GM18505 (cell line): Measurements from ENCODE around the gene SMYD2.

Experiments
- ATAC-seq: cut with Tn5 transposase; IDR thresholded peaks from one replicate; pipeline ENCODE4 v1.9.1; 2021; ENCODE audit not compliant: unreplicated experiment
- POLR2A ChIP-seq: IDR thresholded peaks from 4 replicates; pipeline ENCODE4 v1.6.1; 2011; ENCODE audit warnings: borderline replicate concordance; ENCODE audit not compliant: insufficient read depth, insufficient read length; ENCODE audit errors: extremely low read depth

Gene SMYD2

DNA sequence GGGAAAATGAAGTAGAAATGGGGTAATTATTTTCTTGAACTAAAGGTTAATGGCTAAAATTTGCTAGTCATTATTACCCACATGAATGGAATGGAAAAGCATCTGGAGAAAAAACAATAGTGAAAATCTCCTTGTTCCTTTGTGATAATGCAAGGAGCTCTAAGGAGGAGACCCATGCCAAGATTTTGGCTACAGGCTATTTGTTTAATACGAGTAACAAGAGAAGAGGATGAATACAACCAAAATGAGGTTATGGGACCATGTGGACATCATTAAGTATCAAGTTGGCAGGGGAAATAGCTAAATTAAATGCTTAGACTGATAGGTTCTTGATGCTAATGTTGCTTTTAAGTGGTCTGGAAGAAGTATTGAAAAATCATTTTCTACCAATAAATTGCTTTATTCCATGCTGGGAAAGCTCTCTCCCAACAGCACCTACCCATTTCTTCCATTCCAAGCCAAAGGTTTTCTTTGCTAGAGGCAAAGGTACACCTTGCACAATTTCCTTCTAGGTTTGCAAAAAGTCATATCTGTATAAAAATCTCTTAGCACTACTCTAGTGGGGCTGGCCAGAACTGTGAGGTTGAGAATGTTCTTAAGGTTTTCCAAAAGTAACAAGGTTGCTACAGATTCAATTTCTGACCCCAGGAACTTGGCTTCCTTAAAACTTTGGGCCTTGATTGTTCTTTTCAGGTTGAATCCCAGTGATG lies 100.2 kb downstream of the SMYD2 start:
- ATAC-seq: no peak
- TF ChIP-seq POLR2A: no peak

DNA sequence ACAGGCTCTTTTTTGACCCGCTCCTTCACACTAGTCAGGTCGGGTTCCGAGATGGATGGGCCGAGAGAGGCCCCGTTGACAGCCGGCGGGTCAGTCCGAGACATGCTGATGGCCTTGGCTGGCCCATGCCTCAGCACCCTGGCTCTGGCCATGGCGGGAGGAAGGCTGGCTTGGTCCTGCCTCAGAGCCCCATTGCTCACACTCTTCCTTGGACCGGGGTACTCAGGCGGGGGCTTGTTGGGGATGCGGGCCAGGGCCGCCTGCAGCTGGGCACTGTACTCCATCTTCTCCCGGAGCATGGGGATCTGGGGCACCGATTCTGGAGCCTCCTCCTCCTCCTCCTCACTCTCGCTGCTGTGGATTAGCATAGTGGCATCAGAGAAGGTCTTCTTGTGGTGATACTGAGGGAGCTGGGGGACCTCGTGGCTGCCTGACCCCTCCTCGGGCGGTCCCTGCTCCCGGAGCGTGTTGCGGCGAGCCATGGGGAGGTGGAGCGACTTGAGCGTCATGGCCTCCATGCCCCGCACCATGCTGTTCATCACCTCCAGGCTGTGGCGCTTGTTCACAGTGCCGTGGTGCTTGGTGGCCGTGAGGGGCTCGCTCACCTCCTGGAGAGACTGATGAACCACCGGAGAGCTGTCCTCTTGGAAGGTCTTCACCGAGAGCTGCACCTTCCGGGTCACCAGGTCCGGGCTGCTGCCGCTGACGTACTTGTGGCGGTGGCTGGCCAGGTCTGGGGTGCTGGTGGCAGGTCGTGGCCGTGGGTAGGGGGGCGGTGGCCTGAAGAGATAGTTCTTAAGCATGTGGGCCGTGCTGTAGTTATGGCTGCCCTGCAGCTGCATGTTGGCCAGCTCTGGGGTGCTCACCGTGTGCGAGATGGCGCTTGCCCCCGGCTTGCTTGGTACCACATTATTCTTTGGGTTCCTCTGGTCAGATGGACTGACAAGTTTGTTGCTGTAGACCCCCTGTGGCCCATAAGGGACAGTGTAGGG lies 102.7 kb downstream of the SMYD2 start:
- TF ChIP-seq POLR2A: no peak
- ATAC-seq: no peak

DNA sequence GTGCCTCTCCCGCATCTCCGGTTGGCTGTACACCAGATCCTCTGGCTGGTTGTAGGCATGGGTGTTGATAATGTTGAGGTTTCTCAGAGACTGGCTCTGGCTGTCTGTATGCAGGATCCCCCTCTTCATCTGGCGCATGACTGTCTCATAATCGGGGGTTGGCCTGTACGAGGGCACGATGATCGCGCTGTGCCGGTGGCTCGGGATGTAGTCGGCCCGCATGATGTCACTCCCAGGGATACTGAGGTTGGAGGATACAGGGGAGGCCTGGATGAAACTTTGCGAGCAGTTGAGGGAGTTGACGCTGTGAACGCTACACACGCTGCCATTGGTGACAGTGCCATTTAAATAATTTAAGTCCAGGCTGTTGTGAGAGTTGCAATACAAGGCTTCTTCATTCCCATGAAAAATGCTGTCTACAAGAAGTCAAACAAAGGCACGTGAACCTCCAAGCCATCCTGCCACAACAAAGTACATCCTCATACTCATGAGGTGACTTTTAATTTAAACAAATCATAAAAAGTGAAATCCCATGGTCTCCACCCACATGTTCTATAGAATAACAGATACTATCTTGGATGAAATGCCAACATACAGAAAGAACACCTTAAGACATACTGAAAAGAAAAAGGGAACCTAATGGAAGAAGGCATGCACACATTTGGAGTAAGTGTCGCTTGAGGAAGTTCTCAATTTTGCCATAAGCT lies 103.6 kb downstream of the SMYD2 start:
- no peak for TF ChIP-seq POLR2A
- ATAC-seq: no peak

DNA sequence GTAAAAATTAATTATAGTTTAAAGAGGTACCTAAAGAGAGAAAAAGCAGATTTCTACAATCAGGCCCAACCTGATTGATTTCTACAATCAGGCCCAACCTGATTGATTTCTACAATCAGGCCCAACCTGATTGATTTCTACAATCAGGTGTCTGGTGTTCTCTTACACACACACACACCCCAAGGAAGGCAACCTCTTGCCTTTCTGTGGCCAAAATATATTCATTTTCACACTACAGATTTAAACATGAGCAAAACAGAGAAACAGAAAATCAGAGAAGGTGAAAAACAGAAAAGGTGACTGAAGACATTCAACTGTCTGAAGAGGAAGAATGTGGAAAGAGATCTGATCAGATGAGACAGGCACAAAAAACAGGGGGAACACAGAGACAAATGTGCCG lies 104.5 kb downstream of the SMYD2 start:
- ATAC-seq: no peak
- TF ChIP-seq POLR2A: no peak

DNA sequence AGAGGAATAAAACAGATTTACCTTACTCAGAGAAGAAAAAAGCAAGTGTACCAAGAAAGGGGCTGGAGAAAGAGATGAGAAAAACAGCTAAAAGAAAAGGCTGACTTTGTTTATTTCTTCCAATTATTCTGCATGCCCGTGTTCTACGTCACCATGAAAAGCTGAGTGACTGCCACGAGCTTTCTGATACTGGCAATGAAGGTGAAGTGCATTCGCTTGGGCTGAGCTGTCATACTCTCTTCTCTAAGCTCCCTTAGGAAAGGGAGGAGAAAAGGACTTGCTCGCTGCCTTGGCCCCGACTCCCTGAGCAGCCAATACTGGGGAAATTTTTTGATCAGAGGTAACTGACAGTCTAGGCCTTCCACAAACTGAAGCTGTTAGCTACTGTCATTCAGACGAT lies 105.4 kb downstream of the SMYD2 start:
- ATAC-seq: no peak
- no peak for TF ChIP-seq POLR2A
